HG02571 (cell line): ENCODE data around the gene IRF1.

Experiments
- ATAC-seq: cut with Tn5 transposase; IDR thresholded peaks from one replicate; pipeline ENCODE4 v1.9.1; 2021; ENCODE audit warnings: mild to moderate bottlenecking, moderate library complexity; ENCODE audit not compliant: unreplicated experiment

IRF1 gene

GRCh38 chr5:132501629-132501956 is 11.0 kb upstream of the IRF1 start:
- no peak for ATAC-seq

DNA sequence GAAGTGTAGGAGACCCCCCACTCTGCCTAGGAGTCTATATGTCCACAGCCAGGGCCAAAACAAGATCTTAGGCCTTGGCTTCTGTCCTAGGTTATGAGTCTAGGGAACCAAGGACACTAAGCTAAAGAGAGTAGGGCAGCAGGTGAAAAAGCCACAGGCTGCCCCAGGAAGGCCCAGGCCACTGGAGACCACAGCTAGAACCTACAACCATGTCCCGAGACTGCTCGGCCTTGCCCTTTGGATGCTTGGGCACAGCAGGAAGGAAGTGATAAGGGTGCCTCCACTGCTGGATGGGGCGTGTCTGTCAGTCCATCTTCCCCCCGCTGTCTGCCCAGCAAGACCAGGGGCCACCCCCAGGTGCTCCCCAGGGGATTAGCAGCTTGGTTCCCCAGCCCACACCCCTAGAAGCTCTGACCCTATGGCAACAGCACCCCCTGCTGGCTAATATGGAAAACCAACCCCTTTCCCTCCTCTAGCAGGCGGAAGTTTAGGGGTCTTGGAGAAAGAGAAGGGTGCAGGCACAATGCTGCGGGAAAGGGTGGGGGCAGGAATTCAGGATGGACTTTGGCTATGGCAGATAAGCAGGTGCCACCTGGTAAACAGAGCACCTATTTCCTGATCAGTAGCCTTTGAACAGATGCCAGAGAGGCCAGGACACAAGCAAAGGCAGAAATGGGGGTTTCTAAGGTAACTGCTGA is 10.5 kb upstream of the IRF1 start:
- peak; percentile 43 for ATAC-seq

DNA sequence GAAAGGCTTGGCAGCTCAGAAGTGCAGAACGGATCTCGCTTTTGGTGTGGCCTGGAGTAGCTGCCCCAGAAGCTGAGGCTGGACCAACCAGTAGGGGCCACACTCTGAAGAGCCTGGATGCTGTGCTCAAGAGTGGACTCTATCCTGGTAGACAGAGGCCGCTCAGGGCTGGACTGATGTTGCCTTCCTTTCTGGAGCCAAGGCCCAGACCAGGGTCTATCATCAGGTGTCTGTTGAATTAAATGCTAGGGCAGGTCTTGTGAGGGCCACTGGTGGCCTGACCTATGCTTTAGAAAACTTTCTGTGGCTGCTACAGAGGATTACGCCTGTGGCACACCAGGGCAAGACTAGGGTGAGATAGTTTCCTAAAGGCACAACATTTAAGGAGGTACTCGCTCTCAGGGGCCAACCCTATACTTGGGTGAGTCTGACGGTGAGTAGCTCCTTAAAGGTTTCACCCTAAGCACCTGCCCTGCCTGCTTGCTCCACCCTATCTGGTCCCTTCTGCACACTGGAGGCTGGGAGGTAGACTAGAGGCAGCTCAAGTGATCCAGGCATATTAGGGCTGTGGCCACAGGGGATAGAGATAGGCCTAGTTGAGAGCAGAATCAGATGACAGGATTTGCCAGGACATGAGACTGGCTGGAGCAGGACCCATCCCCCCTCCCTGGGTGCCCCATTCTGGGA is 9.8 kb upstream of the IRF1 start:
- ATAC-seq = no peak

GRCh38 chr5:132499440-132500243 is 9.1 kb upstream of the IRF1 start:
- ATAC-seq = no peak

GRCh38 chr5:132498686-132499271 is 8.2 kb upstream of the IRF1 start:
- ATAC-seq = no peak

- no peak for ATAC-seq
These were observed 7.6 kb upstream of the IRF1 start for GRCh38 chr5:132498152-132498551.

DNA sequence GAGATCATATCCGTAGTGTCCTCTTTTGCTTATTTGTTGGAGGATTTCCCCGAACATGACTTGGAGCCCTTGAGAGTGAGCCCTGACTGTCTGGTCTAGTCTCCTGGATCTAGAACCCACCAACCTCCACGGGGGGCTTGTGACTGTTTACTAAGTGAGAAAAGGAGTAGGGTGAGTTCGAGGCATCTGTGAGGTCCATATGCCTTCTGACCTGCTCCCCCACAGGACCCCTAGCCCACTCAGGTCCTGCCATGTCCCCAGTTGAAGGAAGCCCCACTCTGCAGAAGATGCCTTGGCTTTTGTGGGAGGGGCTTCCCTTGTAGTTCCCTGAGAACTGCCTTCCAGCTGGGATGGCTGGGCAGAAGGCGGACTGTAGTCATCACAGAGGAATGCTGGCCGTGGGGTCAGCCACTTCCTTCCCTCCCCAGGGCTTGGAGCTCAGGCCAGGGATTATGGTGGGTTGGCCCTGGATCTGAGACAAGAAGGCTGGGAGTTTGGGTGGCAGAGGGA is 7.0 kb upstream of the IRF1 start:
- no peak for ATAC-seq

DNA sequence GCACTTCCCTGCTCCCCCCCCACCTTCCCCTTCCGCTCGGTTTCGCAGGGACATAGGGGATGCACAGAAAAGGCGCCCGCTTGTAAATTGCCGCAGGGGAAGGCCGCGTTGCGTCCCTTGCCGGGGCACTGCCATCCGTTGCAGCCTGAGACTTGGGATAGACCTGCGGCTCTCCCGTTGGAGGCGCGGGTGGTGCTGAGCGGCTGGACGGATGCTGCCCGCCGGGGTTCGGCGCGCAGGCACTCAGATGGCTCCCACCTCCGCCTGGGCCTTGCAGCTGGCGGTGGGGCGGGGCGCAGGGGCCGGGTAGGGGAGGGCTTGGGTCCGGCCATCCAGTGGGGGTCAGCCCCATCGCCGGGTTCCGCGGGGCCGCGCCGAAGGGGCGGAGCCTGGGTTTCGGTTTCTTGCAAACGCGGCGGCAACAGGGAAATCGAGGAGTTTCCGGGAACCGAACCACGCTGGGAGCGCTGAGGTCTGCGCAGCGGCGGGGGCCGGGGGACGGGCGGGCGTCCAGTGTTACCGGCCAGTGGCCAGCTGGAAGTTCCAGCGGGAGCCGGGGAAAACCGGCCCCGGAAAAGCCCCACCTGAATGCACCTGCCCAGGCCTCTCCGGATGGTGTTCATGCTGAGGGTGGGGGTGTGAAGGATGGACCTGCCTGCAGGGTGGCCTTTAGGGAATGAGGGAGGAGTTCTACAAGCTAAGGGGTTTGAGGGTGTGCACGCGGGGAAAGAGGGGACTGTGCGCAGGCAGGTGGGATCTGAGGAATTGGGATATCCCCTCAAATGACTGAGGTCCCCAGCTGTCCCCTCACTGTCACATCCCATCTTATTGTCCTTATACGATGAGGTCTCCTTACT is 6.3 kb upstream of the IRF1 start:
- ATAC-seq = peak; percentile 43

DNA sequence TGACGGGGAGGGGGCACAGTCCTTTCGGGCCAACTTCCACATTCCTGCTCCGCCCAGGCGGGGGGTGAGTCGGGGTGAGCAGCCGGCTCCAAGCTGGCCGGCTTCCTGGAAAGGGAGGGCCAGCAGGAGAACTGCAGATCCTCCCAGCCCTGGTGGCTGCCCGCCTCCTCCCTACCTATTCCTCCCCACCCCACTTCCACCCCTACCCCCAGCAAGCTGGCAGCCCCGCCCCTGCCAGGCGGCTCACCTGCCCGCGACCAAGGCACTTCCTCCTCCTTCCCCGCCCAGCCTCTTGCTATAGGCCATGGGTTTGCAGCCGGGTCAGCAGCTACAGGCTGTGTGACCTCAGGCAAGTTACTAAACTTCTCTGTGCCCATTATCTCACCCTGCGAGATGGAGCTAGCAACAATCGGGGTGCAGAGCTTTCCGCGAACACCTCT is 5.6 kb upstream of the IRF1 start:
- ATAC-seq = peak; percentile 41

GRCh38 chr5:132495667-132496190 is 5.2 kb upstream of the IRF1 start:
- no peak for ATAC-seq

GRCh38 chr5:132493821-132494220 is 3.2 kb upstream of the IRF1 start:
- ATAC-seq = no peak

GRCh38 chr5:132493241-132493640 is 2.7 kb upstream of the IRF1 start:
- no peak for ATAC-seq

DNA sequence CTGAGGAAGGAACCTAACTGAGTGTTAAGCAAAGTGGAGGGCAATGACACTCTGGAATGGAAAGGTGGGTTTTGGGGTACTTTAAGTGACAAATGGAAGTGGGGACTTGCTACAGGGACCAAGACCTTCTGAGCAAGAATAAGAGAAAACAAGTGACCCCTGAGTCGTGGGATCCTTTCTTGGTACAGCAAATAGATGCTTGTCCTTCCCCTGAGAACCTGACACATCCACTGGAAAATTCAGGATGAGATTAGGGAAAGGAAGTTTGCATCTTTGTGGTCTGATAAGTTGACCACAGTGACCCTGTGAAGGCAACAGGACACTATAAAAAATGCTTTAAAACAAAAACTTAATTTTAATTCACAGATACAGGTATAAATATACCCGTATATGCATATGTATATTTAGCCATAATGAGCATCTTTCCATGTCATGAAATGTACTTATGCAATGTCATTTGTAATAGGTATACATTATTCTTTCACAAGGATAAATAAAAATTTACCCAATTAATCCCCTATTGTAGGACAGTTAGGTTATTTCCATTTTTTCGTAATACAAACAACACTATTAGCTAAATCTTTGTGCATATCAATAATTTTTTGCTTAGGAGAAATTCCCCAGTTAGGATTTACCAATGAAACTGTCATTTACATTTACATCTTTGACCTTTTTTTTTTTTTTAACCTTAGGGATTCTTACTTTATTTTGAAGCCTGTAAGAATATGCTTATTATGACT is 2.0 kb upstream of the IRF1 start:
- ATAC-seq = no peak

DNA sequence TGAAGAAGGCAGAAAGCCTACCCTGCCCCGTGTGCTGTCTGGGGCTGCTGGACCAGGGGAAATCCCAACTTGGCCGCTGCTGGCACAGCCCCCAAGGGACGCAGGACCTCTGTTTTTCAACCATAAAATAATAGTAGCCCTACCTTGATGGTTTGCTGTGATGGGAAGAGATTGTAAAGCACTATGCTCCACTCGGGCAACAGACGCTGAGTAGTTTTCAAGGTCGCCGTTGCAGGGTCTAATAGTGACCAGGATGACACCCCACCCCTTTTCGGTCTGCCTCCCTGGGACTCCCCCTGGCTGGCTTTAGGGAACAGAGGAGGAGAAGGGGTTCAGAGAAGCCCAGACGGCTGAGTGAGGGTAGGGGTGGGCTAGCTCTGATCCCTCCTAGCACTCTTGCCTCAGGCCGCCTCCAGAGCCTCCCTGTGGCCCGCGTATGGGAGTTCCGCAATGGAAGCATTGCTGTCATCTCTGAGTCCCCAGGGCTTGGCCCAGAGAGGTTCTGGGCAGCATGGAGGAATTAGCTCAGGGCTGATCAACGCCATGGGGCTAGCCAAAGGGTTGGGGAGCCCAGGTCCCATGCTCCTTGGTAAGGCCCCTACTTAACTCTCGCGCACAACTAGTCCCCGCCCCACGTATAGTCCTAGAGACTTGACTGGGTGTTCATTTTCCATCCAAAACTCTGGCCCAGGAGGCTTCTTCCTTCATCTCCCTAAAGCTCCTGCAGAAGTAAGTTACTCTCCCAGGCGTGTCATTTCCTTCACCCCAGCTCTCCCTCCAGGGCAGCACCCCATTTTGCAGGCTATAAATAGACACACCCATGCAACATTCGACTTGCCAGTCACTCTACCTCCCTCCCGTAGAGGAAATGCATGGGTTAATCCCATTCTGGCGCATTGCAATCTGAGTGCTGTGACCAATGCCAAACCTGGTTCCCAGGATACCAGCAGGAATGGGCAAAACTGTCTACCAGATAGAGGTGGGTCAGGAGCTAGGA is 1.1 kb upstream of the IRF1 start:
- peak; percentile 26 for ATAC-seq

GRCh38 chr5:132489871-132490483 is 596 bp downstream of the IRF1 start:
- ATAC-seq = peak; percentile 19

DNA sequence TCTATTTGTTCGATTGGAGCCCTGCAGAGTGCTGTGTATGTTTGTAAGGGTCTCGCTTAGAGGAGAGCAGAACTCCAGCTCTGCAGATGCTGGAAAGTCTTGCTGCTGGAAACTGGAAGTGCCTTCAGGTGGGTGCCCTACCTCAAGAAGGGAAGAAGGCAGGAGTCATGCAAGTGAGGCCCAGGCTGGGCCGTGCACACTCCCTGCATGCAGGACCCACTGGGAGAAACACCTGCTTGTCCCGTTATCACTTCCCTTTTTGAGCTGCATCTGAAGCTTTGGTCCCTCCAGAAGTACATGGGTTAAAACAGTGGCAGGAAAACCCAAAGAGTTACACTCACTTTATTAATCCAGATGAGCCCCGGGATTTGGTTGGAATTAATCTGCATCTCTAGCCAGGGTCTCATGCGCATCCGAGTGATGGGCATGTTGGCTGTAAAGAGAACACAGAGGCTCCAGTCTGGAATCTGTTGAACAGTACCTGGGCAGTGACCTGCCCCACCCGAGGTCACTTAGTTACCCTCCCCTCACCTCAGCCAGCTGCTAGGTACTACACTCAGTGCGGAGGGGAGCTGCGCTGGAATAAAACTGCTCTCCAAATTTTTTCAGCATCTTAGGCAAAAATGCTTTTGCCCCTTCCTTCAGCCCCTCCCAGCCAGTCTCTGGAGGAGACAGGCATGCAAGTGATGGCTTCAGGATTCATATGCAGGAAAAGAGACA is 1.4 kb downstream of the IRF1 start:
- no peak for ATAC-seq

DNA sequence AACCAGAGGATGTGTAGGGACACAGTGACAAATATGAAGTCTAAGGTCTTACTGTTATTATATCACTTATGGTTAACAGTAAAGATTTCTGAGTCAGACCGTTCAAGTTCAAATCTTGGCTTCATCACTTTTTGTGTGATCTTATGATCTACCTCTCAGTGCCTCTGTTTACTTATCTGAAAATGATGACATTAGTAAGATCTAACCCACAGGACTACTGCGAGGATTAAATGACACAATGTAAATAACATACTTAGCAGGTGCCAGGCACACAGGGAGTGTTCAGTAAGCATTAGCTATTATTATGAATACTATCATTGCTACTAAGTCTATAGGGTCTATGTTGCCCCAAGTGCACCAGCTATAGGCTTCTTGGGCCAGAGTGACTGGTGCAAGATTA is 2.0 kb downstream of the IRF1 start:
- no peak for ATAC-seq
